Lower leg skin (tissue), 3 donors: ENCODE measurements around the gene ZNF112.

Source experiments
- POLR2A ChIP-seq, 2 donors: fragments of 450-650 bp; IDR thresholded peaks; one replicate each; pipeline ENCODE4 v1.6.1; 2016 to 2017; ENCODE audit warnings: antibody characterized with exemption in 2 of 2, mild to moderate bottlenecking in 1 of 2, moderate library complexity in 1 of 2
- TF ChIP-seq, protein P1 (sequence below), 3 donors: fragments of 450-650 bp; IDR thresholded peaks; one replicate each; pipeline ENCODE4 v1.5.1; 2016; ENCODE audit warnings: antibody characterized with exemption in 3 of 3, mild to moderate bottlenecking in 3 of 3, moderate library complexity in 2 of 3

DNA sequence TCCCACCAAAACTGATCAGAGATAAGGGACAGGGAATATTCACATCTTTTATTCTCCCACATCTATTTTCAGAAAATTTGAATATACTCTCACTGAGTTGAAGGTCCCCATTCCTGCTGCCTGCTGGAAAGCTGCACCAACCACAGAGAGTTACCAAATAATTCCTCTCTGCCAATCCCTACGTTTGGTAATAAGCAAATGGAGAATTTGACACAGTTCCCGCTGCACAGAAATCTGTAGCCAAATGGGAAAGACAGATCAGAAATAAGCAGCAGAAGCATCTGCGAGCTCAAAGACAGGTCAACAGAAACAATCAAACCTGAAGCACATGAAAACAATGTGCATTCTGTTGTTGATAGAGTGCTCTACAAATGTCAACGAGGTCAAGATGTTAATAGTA, 9.9 kb downstream of the ZNF112 start:
- TF ChIP-seq, protein P1, sequence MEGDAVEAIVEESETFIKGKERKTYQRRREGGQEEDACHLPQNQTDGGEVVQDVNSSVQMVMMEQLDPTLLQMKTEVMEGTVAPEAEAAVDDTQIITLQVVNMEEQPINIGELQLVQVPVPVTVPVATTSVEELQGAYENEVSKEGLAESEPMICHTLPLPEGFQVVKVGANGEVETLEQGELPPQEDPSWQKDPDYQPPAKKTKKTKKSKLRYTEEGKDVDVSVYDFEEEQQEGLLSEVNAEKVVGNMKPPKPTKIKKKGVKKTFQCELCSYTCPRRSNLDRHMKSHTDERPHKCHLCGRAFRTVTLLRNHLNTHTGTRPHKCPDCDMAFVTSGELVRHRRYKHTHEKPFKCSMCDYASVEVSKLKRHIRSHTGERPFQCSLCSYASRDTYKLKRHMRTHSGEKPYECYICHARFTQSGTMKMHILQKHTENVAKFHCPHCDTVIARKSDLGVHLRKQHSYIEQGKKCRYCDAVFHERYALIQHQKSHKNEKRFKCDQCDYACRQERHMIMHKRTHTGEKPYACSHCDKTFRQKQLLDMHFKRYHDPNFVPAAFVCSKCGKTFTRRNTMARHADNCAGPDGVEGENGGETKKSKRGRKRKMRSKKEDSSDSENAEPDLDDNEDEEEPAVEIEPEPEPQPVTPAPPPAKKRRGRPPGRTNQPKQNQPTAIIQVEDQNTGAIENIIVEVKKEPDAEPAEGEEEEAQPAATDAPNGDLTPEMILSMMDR (IDR thresholded peaks at IDR 0.05), result no peak
- TF ChIP-seq POLR2A (IDR thresholded peaks at IDR 0.05), result no peak
